Retina (tissue), 1 donor: Measurements from ENCODE around the gene SRGAP1.
"Not testable (repeated sequence)": the region's sequence is repeated elsewhere in the genome, so short reads cannot be mapped to it uniquely, and the experiment has no call there.

ENCODE experiments used
- DNase-seq: peaks from one replicate; pipeline ENCODE4 v3.0.0-alpha.2; 2016

The SRGAP1 gene

GRCh38 chr12:64092507-64093196 lies 248.2 kb downstream of the SRGAP1 start:
- no peak for DNase-seq

GRCh38 chr12:64093689-64094088 lies 249.2 kb downstream of the SRGAP1 start:
- DNase-seq = no peak

GRCh38 chr12:64097366-64098105 lies 253.0 kb downstream of the SRGAP1 start:
- no peak for DNase-seq

- DNase-seq = no peak
Measured at GRCh38 chr12:64098709-64099354, 254.3 kb downstream of the SRGAP1 start.

GRCh38 chr12:64099397-64099796 lies 254.9 kb downstream of the SRGAP1 start:
- no peak for DNase-seq

- no peak for DNase-seq
Measured at GRCh38 chr12:64102339-64102738, 257.8 kb downstream of the SRGAP1 start.

GRCh38 chr12:64103825-64104740 lies 259.6 kb downstream of the SRGAP1 start:
- no peak for DNase-seq

GRCh38 chr12:64105026-64105425 lies 260.5 kb downstream of the SRGAP1 start:
- no peak for DNase-seq

- DNase-seq = no peak
Measured at GRCh38 chr12:64107776-64108175, 263.3 kb downstream of the SRGAP1 start.

- DNase-seq = no peak
Measured at GRCh38 chr12:64109706-64110105, 265.2 kb downstream of the SRGAP1 start.

GRCh38 chr12:64110864-64111263 lies 266.4 kb downstream of the SRGAP1 start:
- DNase-seq = no peak

GRCh38 chr12:64116969-64117368 lies 272.5 kb downstream of the SRGAP1 start:
- DNase-seq = no peak

GRCh38 chr12:64120568-64120967 lies 276.1 kb downstream of the SRGAP1 start:
- DNase-seq = no peak

- not testable (repeated sequence) for DNase-seq
Measured at GRCh38 chr12:64121086-64121485, 276.6 kb downstream of the SRGAP1 start.

GRCh38 chr12:64122154-64122553 lies 277.7 kb downstream of the SRGAP1 start:
- DNase-seq = no peak

- DNase-seq = no peak
Measured at GRCh38 chr12:64122995-64123394, 278.5 kb downstream of the SRGAP1 start.

- no peak for DNase-seq
Measured at GRCh38 chr12:64123448-64123847, 278.9 kb downstream of the SRGAP1 start.

- no peak for DNase-seq
Measured at GRCh38 chr12:64124511-64125197, 280.2 kb downstream of the SRGAP1 start.

- DNase-seq = no peak
Measured at GRCh38 chr12:64125913-64126312, 281.4 kb downstream of the SRGAP1 start.

GRCh38 chr12:64127811-64128210 lies 283.3 kb downstream of the SRGAP1 start:
- DNase-seq = no peak

GRCh38 chr12:64128366-64128765 lies 283.9 kb downstream of the SRGAP1 start:
- DNase-seq = no peak

GRCh38 chr12:64130476-64130875 lies 286.0 kb downstream of the SRGAP1 start:
- DNase-seq = not testable (repeated sequence)
